Panc1 (cell line): ENCODE results near the gene SPECC1L.

ENCODE experiments used
- POLR2AphosphoS5 ChIP-seq: IDR thresholded peaks from 2 replicates; pipeline ENCODE4 v1.6.1; 2012; ENCODE audit warnings: mild to moderate bottlenecking, low read depth, low read length, moderate library complexity
- TF ChIP-seq, protein P1 (sequence below): fragments of 450-650 bp; IDR thresholded peaks from 2 replicates; pipeline ENCODE4 v1.5.1; 2017; ENCODE audit warnings: mild to moderate bottlenecking
- TF ChIP-seq, protein P2 (sequence below), 2 experiments: IDR thresholded peaks; 2 replicates each; pipeline ENCODE4 v1.6.1; 2011 to 2012; ENCODE audit warnings: low read depth in 2 of 2, control low read depth in 1 of 2, low read length in 1 of 2, mild to moderate bottlenecking in 1 of 2, moderate library complexity in 1 of 2; ENCODE audit not compliant: insufficient read depth in 1 of 2

DNA sequence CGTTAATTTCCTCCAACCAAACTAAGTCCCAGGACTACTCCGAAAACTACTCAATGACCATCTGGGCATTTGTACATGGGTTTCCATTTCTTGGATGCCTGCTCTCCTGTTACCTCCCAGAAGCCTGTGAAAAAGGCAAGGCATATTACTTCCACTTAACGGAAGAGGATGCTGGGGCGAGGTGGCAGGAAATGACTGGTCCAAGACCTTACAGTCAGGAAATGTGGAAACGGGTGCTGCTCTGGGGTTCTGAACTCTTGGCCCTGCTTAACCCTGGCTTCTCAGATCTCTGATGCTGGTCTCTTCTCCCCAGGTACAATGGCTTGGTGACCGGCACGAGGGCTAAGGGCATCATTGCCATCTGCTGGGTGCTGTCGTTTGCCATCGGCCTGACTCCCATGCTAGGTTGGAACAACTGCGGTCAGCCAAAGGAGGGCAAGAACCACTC, 169.7 kb downstream of the SPECC1L start:
- TF ChIP-seq, protein P1, sequence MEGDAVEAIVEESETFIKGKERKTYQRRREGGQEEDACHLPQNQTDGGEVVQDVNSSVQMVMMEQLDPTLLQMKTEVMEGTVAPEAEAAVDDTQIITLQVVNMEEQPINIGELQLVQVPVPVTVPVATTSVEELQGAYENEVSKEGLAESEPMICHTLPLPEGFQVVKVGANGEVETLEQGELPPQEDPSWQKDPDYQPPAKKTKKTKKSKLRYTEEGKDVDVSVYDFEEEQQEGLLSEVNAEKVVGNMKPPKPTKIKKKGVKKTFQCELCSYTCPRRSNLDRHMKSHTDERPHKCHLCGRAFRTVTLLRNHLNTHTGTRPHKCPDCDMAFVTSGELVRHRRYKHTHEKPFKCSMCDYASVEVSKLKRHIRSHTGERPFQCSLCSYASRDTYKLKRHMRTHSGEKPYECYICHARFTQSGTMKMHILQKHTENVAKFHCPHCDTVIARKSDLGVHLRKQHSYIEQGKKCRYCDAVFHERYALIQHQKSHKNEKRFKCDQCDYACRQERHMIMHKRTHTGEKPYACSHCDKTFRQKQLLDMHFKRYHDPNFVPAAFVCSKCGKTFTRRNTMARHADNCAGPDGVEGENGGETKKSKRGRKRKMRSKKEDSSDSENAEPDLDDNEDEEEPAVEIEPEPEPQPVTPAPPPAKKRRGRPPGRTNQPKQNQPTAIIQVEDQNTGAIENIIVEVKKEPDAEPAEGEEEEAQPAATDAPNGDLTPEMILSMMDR = no peak
- TF ChIP-seq, protein P2, sequence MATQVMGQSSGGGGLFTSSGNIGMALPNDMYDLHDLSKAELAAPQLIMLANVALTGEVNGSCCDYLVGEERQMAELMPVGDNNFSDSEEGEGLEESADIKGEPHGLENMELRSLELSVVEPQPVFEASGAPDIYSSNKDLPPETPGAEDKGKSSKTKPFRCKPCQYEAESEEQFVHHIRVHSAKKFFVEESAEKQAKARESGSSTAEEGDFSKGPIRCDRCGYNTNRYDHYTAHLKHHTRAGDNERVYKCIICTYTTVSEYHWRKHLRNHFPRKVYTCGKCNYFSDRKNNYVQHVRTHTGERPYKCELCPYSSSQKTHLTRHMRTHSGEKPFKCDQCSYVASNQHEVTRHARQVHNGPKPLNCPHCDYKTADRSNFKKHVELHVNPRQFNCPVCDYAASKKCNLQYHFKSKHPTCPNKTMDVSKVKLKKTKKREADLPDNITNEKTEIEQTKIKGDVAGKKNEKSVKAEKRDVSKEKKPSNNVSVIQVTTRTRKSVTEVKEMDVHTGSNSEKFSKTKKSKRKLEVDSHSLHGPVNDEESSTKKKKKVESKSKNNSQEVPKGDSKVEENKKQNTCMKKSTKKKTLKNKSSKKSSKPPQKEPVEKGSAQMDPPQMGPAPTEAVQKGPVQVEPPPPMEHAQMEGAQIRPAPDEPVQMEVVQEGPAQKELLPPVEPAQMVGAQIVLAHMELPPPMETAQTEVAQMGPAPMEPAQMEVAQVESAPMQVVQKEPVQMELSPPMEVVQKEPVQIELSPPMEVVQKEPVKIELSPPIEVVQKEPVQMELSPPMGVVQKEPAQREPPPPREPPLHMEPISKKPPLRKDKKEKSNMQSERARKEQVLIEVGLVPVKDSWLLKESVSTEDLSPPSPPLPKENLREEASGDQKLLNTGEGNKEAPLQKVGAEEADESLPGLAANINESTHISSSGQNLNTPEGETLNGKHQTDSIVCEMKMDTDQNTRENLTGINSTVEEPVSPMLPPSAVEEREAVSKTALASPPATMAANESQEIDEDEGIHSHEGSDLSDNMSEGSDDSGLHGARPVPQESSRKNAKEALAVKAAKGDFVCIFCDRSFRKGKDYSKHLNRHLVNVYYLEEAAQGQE (IDR thresholded peaks at IDR 0.05; ENCODE audit: insufficient read depth in 1 of 2, low read depth in 2 of 2, low read length in 1 of 2) = no peak
- TF ChIP-seq POLR2AphosphoS5 = no peak
